Activated T-helper 17 cell treated with anti-CD3 and anti-CD28 coated beads, Interleukin-2, amount 50 U/mL, for 72 hours (primary cell): ENCODE results near the gene CCR4. TPM values are rescaled to one million over a fixed set of nuclear protein-coding genes. Genes with fewer than 3 reads are reported as not detected.

Source experiments
- ATAC-seq: fragments of 150-1000 bp; cut with Tn5 transposase; replicated peaks from 2 replicates; pipeline ENCODE4 v1.10.0; 2021; ENCODE audit warnings: mild to moderate bottlenecking, moderate library complexity
- H3K27ac Mint-ChIP-seq: one replicate; pipeline ENCODE4 v1.8.0; 2022; ENCODE audit warnings: mixed read lengths
- H3K27me3 Mint-ChIP-seq: one replicate; pipeline ENCODE4 v1.8.0; 2022; ENCODE audit warnings: mixed read lengths
- H3K36me3 Mint-ChIP-seq: one replicate; pipeline ENCODE4 v1.8.0; 2022; ENCODE audit warnings: low read depth, mild to moderate bottlenecking, mixed read lengths
- H3K4me1 Mint-ChIP-seq: one replicate; pipeline ENCODE4 v1.8.0; 2022; ENCODE audit warnings: mixed read lengths
- H3K4me3 Mint-ChIP-seq: one replicate; pipeline ENCODE4 v1.8.0; 2022; ENCODE audit warnings: mild to moderate bottlenecking, mixed read lengths
- H3K9me3 Mint-ChIP-seq: one replicate; pipeline ENCODE4 v1.8.0; 2022; ENCODE audit warnings: mixed read lengths
- total RNA-seq, 2 donors: library from RNA; stranded (reverse); gene quantifications; one replicate each; pipeline ENCODE4 v1.2.3, GENCODE V29; 2022

Gene CCR4
- total RNA-seq, 2 donors from 2014 or later, result 207 to 271 TPM

GRCh38 chr3:33004961-33005360, 53.5 kb downstream of the CCR4 start:
- no peak for ATAC-seq
- H3K4me3 Mint-ChIP-seq, result peak overlapping the region; percentile 78
- peaks cover 48% of the 10 kb centered on the region for H3K4me1 Mint-ChIP-seq
- peaks cover 86% of the 10 kb centered on the region for H3K36me3 Mint-ChIP-seq
- no peaks in the 10 kb centered on the region for H3K27me3 Mint-ChIP-seq
- H3K27ac Mint-ChIP-seq, result peak overlapping the region; percentile 94
- peaks cover 10% of the 10 kb centered on the region for H3K9me3 Mint-ChIP-seq

Other genes starting within 250 kb of the CCR4 start
- gene TRIM71, start 133.6 kb upstream of the CCR4 start, total RNA-seq, result under 1 TPM in 1 of 2 donors, not detected in 1; 0.03 TPM
- 100 to 1,000 TPM in 1 of 2 donors, 10 to 100 TPM in 1; 54.5 to 121 TPM for gene GLB1, start 145.5 kb downstream of the CCR4 start, total RNA-seq
- 10 to 100 TPM in 1 of 2 donors, 1 to 10 TPM in 1; 8.8 to 12.7 TPM for gene TMPPE, start 145.5 kb downstream of the CCR4 start, total RNA-seq
- gene CRTAP, start 162.4 kb downstream of the CCR4 start, total RNA-seq, result 10 to 100 TPM; 38.2 to 60.7 TPM